ENCODE results near the gene VEPH1.

Gene VEPH1

DNA sequence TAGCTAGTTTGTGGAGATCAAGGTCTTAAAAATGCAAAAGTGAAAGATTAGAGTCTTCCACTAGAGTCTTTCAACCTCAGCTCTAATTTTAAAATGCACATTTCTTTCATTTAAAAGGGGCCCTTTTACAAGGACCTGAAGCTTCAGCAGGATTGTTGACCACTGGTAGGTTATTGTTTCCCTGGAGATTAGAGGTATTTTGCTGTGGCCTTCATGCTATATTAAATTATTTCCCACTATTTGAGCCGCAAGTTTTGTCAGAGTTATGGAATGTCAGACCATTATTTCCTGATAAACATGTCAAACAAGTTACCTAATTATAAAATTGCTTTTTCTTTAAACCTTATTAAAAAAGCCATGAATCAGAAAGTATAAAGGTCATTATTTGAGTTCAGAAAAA lies 240.2 kb downstream of the VEPH1 start:
- TF ChIP-seq CTCF (IDR thresholded peaks at IDR 0.05; ENCODE audit: insufficient read depth, low read length, poor library complexity, severe bottlenecking): no peak
- TF ChIP-seq EZH2phosphoT487 (conservative IDR thresholded peaks at IDR 0.05; ENCODE audit: low read length): no peak
- Histone ChIP-seq H3K9me2 (replicated peaks; ENCODE audit: insufficient read depth, low read length) (no peaks in the 10 kb centered on the region), H3K36me3 (ENCODE audit: low read length) (no peaks in the 10 kb centered on the region), H3K79me2 (ENCODE audit: insufficient read depth, low read length) (no peaks in the 10 kb centered on the region), H4K20me1 (ENCODE audit: low read depth, low read length) (no peaks in the 10 kb centered on the region), H3K4me3 (ENCODE audit: insufficient read depth, low read length, poor library complexity, severe bottlenecking) (no peak overlapping the region), H3K4me2 (ENCODE audit: low read depth, low read length, poor library complexity, severe bottlenecking) (no peak overlapping the region), H3F3A (ENCODE audit: insufficient read depth) (no peaks in the 10 kb centered on the region), H3K9ac (ENCODE audit: low read length) (no peak overlapping the region), H3K9me3 (ENCODE audit: insufficient read depth, low read length) (no peaks in the 10 kb centered on the region), H2AFZ (ENCODE audit: low read depth, low read length, severe bottlenecking) (no peak overlapping the region), H3K27ac (ENCODE audit: low read depth, low read length) (no peak overlapping the region), H3K27me3 (ENCODE audit: low read length) (no peaks in the 10 kb centered on the region)

DNA sequence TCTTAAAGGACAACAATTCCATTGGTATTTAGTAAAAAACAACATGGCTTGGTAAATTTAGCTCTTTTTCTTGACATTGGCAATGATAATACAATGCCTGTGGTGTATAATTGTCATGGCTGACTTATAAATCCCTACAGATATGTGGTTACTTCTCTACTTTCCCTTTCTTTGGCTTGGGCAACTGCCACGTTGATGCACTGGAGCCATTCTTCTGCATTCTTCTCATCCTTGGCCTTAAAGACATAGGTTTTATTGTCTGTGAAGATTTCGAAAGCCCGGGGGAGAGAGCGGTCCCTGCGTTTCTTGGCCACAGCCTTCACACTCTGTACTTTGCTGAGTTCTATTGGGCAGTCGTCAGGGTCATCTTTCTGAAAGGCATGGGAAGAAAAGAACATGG lies 242.2 kb downstream of the VEPH1 start:
- no peaks in the 10 kb centered on the region for H3K9me3 ChIP-seq (ENCODE audit: insufficient read depth, low read length)
- no peaks in the 10 kb centered on the region for H3K27me3 ChIP-seq (ENCODE audit: low read length)

GRCh38 chr3:157259825-157260224 lies 243.4 kb downstream of the VEPH1 start:
- no peak overlapping the region for H2AFZ ChIP-seq (ENCODE audit: low read depth, low read length, severe bottlenecking)
- H3K4me2 ChIP-seq (ENCODE audit: low read depth, low read length, poor library complexity, severe bottlenecking): no peak overlapping the region
- no peak overlapping the region for H3K27ac ChIP-seq (ENCODE audit: low read depth, low read length)
- no peaks in the 10 kb centered on the region for H3K79me2 ChIP-seq (ENCODE audit: insufficient read depth, low read length)
- no peak overlapping the region for H3K9ac ChIP-seq (ENCODE audit: low read length)
- H4K20me1 ChIP-seq (ENCODE audit: low read depth, low read length): no peaks in the 10 kb centered on the region
- no peaks in the 10 kb centered on the region for H3K27me3 ChIP-seq (ENCODE audit: low read length)
- H3F3A ChIP-seq (ENCODE audit: insufficient read depth): no peaks in the 10 kb centered on the region
- H3K9me3 ChIP-seq (ENCODE audit: insufficient read depth, low read length): no peaks in the 10 kb centered on the region
- no peaks in the 10 kb centered on the region for H3K36me3 ChIP-seq (ENCODE audit: low read length)
- TF ChIP-seq CTCF (IDR thresholded peaks at IDR 0.05; ENCODE audit: insufficient read depth, low read length, poor library complexity, severe bottlenecking): no peak
- no peak for TF ChIP-seq EZH2phosphoT487 (conservative IDR thresholded peaks at IDR 0.05; ENCODE audit: low read length)
- H3K4me3 ChIP-seq (ENCODE audit: insufficient read depth, low read length, poor library complexity, severe bottlenecking): no peak overlapping the region
- H3K9me2 ChIP-seq (replicated peaks; ENCODE audit: insufficient read depth, low read length): no peaks in the 10 kb centered on the region

More for the DNA sequence above, 242.2 kb downstream of the VEPH1 start:
- Histone ChIP-seq H3K27ac (ENCODE audit: low read depth, low read length) (no peak overlapping the region), H3K9ac (ENCODE audit: low read length) (no peak overlapping the region), H3K4me3 (ENCODE audit: insufficient read depth, low read length, poor library complexity, severe bottlenecking) (no peak overlapping the region), H3K4me2 (ENCODE audit: low read depth, low read length, poor library complexity, severe bottlenecking) (no peak overlapping the region), H3K79me2 (ENCODE audit: insufficient read depth, low read length) (no peaks in the 10 kb centered on the region), H3K9me2 (replicated peaks; ENCODE audit: insufficient read depth, low read length) (no peaks in the 10 kb centered on the region), H2AFZ (ENCODE audit: low read depth, low read length, severe bottlenecking) (no peak overlapping the region), H4K20me1 (ENCODE audit: low read depth, low read length) (no peaks in the 10 kb centered on the region), H3K36me3 (ENCODE audit: low read length) (no peaks in the 10 kb centered on the region), H3F3A (ENCODE audit: insufficient read depth) (no peaks in the 10 kb centered on the region)
- TF ChIP-seq EZH2phosphoT487 (conservative IDR thresholded peaks at IDR 0.05; ENCODE audit: low read length) (no peak), CTCF (IDR thresholded peaks at IDR 0.05; ENCODE audit: insufficient read depth, low read length, poor library complexity, severe bottlenecking) (no peak)

All from SU-DHL-6 (cell line).